ENCODE measurements around the gene GPC5. TPM values are rescaled to one million over a fixed set of nuclear protein-coding genes. Genes with fewer than 3 reads are reported as not detected.

GPC5 gene
- total and polyA plus RNA-seq, 7 donors: 0.23 TPM; not detected in 6

DNA sequence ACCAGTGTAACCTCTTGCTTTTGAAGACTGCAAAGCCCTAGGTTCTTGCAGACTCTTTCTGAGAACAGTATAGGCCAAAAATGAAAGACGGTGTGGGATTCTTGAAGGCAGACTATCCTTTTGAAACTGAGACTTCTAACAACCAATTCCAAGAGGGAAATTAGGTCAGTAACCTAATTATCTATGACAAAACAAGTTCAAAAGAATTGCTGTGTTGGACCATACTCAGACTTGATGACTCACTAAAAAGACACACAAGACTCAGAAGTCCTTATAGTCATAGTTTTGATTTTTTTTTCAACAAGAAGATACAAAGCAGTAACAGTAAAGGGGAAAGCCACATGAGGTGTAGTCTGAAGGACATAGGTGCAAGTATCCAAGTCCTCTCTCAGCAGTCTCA lies 1204.1 kb downstream of the GPC5 start:
- TF ChIP-seq CTCF (IDR thresholded peaks at IDR 0.05): no peak
- Histone ChIP-seq H3K9me3 (no peaks in the 10 kb centered on the region), H3K4me1 (no peaks in the 10 kb centered on the region), H3K36me3 (ENCODE audit: insufficient read depth in 1 of 2, low read depth in 1 of 2) (no peaks in the 10 kb centered on the region), H3K27me3 (ENCODE audit: insufficient read depth in 3 of 3, low read length in 2 of 3) (no peaks in the 10 kb centered on the region), H3K4me3 (no peak overlapping the region), H3K27ac (no peak overlapping the region)
- DNase-seq (no peak), ATAC-seq (no peak)
- intact Hi-C loops (cut with DNase I): no loop called here
- 47 to 89% (median 50%) methylated on average over 1 of the region's 1 CpG for WGBS, 3 donors

GRCh38 chr13:92609376-92609775 lies 1211.0 kb downstream of the GPC5 start:
- Histone ChIP-seq H3K27me3 (ENCODE audit: insufficient read depth in 3 of 3, low read length in 2 of 3) (no peaks in the 10 kb centered on the region), H3K36me3 (ENCODE audit: insufficient read depth in 1 of 2, low read depth in 1 of 2) (no peaks in the 10 kb centered on the region), H3K4me1 (no peaks in the 10 kb centered on the region), H3K4me3 (no peak overlapping the region), H3K9me3 (no peaks in the 10 kb centered on the region), H3K27ac (no peak overlapping the region)
- ATAC-seq (no peak), DNase-seq (no peak)
- 49 to 65% (median 55%) methylated on average over 2 of the region's 2 CpGs for WGBS, 3 donors
- intact Hi-C loops (cut with DNase I): no loop called here
- TF ChIP-seq CTCF (IDR thresholded peaks at IDR 0.05): no peak

- no peak overlapping the region for H3K4me3 ChIP-seq
- H3K4me1 ChIP-seq: no peaks in the 10 kb centered on the region
- 94 to 97% (median 95%) methylated on average over 3 of the region's 3 CpGs for WGBS, 3 donors
- DNase-seq: no peak
- no peaks in the 10 kb centered on the region for H3K36me3 ChIP-seq (ENCODE audit: insufficient read depth in 1 of 2, low read depth in 1 of 2)
- no peaks in the 10 kb centered on the region for H3K27me3 ChIP-seq (ENCODE audit: insufficient read depth in 3 of 3, low read length in 2 of 3)
- H3K9me3 ChIP-seq: no peaks in the 10 kb centered on the region
- intact Hi-C loops (cut with DNase I): no loop called here
- ATAC-seq: no peak
- TF ChIP-seq CTCF (IDR thresholded peaks at IDR 0.05): no peak
- no peak overlapping the region for H3K27ac ChIP-seq
Observed at GRCh38 chr13:92612892-92613291, 1214.5 kb downstream of the GPC5 start.

GRCh38 chr13:92613921-92614320 lies 1215.5 kb downstream of the GPC5 start:
- Histone ChIP-seq H3K36me3 (ENCODE audit: insufficient read depth in 1 of 2, low read depth in 1 of 2) (no peaks in the 10 kb centered on the region), H3K27ac (no peak overlapping the region), H3K9me3 (no peaks in the 10 kb centered on the region), H3K27me3 (ENCODE audit: insufficient read depth in 3 of 3, low read length in 2 of 3) (no peaks in the 10 kb centered on the region), H3K4me3 (no peak overlapping the region), H3K4me1 (no peaks in the 10 kb centered on the region)
- intact Hi-C loops (cut with DNase I): no loop called here
- DNase-seq (no peak), ATAC-seq (no peak)
- no peak for TF ChIP-seq CTCF (IDR thresholded peaks at IDR 0.05)

DNA sequence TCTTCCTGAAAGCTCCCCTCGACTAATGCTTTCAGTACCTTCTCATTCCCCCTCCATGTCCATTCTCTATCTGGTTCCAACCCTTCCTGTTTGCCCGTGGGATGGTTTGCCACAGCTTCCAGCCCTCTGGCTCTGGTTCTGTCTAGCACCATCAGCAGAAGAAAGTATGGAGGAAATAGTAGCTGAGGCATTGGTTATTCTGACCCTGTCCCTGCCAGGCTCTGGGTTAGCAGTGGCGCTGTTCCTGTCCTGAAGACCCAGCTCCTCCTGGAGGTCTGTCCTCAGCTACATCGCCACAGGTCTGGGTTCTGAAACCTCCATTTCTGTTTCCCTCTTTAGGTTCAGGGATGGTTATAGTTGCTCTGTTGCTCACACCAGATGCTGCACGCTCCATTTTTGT lies 1223.6 kb downstream of the GPC5 start:
- H3K27me3 ChIP-seq (ENCODE audit: insufficient read depth in 3 of 3, low read length in 2 of 3): no peaks in the 10 kb centered on the region
- H3K4me1 ChIP-seq: no peaks in the 10 kb centered on the region
- H3K4me3 ChIP-seq: no peak overlapping the region
- no peak for DNase-seq
- no peak overlapping the region for H3K27ac ChIP-seq
- intact Hi-C loops (cut with DNase I): no loop called here
- no peak for ATAC-seq
- H3K9me3 ChIP-seq: no peaks in the 10 kb centered on the region
- no peaks in the 10 kb centered on the region for H3K36me3 ChIP-seq (ENCODE audit: insufficient read depth in 1 of 2, low read depth in 1 of 2)
- TF ChIP-seq CTCF (IDR thresholded peaks at IDR 0.05): no peak
- WGBS, 3 donors: 83 to 89% (median 89%) methylated on average over 5 of the region's 5 CpGs
